ENCODE measurements around the gene SCN4A.
"Not testable (repeated sequence)": the region's sequence is repeated elsewhere in the genome, so short reads cannot be mapped to it uniquely, and the experiment has no call there.

Gene SCN4A

DNA sequence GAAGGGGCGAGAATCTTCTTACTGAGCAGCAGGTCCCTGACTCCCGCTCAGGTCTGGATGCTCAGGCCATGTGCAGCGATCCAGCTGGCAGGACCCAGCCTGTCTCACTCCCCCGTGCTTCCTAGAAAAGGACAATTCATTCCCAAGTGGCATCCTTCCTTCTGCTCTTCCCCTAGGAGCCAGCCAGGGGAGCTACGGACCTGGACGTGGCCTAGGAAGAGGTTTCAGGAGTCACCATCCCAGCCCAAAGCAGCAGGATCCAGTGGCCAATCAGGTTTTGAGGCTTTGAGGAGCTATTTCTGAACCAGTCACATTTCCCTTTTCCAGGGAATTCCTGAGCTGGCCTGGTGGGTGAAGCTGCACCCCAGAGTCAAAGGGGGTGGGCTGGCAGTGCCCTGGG, 32.8 kb downstream of the SCN4A start:
- FAIRE-seq (no peak), DNase-seq (ENCODE audit: insufficient read length, low spot score) (no peak)

DNA sequence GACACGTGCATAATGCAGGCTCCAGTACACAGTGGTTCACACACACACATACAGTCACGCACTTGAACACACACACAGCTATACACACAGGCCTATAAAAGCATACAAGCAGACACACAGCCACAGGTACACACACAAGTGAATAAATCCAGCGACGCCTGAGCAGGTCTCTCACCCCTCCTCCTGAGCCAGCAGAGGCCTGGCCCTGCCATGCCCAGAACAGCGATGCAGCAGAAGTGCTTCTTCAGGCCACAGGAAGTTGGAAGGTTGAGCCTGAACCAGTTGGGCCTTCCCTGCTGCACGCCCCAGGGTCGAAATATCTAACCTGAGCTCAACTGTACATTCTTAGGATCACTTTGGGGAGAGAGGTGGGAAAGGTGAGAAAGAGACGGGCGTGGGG, 33.3 kb downstream of the SCN4A start:
- DNase-seq (ENCODE audit: insufficient read length, low spot score): no peak
- peak; percentile 69 for FAIRE-seq

DNA sequence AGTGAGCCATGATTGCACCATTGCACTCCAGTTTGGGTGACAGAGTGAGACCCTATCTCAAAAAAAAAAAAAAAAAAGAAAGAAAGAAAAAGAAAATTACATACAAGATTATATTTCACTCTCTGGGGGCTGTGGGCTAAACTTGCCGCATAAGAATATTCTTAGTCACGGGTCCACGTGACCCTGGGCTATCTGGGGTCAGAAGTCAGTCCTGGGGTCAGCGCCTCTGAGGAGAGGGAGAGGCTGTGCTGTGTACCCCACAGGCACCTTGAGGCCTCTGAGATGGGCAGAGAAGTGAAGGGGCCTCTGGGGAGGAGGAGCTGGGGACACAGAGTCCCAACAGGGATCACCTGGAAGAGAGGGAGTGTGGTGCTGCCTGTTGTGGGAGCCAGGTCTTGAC, 34.8 kb downstream of the SCN4A start:
- FAIRE-seq (no peak), DNase-seq (ENCODE audit: insufficient read length, low spot score) (no peak)

DNA sequence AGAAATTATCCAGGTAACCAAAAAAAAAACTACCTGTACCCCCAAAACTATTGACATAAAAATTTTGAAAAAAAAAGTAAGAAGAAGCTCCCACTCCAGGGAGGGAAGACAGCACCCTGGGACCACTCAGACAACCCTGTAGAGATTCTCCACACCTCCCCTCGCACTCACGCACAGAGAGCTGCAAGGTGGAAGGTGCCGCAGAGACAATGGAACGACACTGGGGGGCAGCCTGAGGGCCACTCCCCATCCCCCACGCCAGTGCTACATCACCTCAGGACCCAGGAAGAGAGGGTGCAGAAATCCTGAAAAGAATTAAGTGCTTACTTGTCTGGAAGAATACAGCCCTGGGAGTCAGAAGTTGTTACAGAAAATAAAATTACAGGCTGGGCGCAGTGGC, 35.4 kb downstream of the SCN4A start:
- DNase-seq (ENCODE audit: insufficient read length, low spot score) (no peak), FAIRE-seq (no peak)

DNA sequence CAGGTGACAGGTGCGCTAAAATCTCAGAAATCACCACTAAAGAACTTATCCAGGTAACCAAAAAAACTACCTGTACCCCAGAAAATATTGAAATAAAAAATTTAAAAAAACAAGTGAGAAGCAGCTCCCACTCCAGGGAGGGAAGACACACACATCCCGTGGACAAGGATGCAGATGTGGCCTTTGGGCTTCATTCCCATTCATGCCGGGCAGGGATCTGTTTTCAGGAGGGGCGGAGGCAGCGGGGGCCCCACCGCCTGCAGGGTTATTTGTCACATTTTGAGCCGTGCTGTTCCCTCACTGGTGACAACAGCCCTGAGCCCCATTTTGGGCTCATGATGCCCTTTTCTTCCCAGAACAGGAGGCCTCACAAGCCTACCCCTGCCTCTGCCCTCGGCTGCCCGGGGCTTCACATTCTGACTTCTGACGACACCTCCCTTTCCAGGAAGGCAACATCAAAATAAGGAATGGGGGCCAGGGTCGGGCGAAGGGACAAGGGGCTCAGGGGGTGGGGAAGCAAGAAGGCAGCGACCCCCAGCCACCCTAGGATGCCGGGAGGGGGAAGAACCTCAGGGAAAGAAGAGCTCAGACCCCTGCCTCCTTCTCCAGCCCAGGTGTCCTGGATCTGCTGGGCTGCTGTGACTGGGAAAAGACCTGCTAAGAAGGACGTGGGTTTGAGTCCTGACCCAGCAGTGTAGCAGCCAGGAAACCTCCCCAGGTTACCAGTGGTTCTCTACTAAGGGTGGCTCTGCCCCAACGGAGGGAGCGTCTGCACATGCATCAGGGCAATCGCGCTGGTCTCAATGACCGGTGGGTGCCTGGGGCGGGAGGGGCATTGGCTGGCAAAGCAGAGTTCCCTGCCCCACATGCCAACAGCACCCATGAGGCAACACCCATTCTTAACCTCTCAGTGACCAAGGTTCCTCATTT, 38.3 kb downstream of the SCN4A start:
- FAIRE-seq (no peak), DNase-seq (ENCODE audit: insufficient read length, low spot score) (no peak)

DNA sequence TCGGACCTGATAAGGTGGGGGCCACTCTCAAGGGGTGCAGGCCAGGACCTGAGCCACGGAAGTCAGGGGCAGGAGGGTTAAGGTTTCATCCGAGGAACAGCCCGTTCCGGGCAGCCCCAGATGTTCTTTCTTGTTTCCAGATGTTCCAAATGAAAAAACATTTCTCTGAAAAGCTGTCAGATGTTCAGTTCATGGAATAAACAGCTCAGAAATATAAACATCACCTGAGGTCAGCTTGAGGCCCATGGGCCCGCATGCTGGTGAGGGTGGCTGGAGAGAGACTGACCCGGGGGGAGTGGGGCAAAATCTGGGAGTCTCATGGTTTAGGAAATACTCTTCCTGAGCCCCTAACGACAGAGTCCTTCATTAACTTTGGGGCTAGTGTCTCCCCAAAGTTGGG, 39.1 kb downstream of the SCN4A start:
- FAIRE-seq (no peak), DNase-seq (ENCODE audit: insufficient read length, low spot score) (no peak)

DNA sequence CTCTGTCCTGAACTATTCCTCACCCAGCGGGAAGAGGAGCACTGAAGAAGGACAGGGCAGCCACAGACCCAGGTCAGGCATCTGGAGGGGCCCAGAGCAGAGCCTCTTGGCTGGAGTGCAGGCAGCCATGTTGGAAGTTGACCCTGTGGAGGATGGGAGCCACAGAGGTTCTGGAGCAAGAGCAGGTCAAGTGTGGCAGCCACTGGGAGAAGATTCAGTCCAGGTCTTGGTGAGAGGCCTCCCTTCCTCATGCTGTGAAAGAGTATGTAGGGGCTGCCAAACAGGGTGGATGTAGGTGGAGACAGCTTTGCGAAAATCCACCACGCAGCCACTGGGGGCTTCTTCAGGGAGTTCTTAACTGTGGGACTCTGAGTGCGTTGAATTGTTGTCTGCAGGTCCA, 40.0 kb downstream of the SCN4A start:
- DNase-seq (ENCODE audit: insufficient read length, low spot score) (no peak), FAIRE-seq (no peak)

DNA sequence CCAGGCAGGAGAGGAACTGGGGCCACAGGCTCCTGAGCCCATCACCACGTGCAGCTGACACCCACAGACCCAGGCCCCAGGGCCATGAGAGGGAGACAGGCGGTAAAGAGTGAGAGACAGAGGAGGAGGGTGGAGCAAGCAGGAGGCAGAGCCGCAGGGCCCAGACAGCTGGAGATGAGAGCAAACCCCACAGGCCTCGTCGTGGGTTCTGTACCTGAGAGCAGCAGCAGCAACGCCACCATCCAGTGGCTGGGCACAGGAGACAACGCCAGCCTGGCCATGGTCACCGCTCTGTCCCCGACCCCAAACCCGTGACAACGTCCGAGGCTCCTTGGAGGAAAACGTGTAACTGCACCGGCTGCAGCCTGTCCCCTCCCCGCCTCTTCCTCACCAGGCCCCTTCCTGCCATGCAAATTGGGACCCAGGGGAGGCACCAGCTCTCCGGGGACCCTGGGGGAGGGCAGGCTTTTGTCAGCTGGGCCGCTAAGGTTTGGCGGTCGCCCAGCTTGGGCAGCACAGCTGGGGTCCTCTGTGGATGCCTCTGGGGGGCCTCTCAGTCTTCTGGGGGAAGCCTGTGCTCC, 40.6 kb downstream of the SCN4A start, which contains the start of gene CD79B:
Gene CD79B, minus strand, starts transcription at position 351 of the 581 bp plus-strand sequence. Its CDS starts 70 bp downstream, at position 281.
- no peak for DNase-seq (ENCODE audit: insufficient read length, low spot score)
- FAIRE-seq: peak; percentile 57

DNA sequence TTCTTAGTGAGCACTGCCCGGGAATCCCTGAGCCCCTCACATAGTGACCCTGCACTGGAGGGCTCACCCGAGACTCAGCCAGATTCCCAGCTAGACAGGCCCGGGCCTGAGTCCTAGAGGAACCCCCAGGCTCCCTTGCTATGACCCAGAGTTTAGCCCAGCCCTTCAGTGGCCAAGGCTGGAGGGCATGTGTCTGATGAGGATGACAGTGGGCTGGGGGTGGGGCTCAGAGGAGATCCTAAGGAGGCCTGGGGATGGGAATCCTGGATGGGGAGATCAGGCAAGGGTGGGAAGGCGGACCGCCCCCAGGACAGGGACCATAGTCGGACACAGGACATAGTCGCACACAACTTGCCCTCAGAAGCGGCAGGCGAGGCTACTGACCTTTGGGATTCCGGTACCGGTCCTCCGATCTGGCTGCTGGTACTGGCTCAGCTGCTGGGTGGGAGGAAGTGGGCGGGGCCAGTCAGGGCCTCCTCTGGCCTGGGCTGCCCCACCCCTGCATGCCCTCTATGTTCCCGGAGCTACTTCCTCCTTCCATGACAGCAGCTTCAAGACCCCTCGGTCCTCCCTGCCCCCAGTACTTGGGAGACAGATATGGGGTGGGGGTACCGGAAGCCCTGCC, 41.7 kb downstream of the SCN4A start:
- DNase-seq (ENCODE audit: insufficient read length, low spot score) (no peak), FAIRE-seq (no peak)

DNA sequence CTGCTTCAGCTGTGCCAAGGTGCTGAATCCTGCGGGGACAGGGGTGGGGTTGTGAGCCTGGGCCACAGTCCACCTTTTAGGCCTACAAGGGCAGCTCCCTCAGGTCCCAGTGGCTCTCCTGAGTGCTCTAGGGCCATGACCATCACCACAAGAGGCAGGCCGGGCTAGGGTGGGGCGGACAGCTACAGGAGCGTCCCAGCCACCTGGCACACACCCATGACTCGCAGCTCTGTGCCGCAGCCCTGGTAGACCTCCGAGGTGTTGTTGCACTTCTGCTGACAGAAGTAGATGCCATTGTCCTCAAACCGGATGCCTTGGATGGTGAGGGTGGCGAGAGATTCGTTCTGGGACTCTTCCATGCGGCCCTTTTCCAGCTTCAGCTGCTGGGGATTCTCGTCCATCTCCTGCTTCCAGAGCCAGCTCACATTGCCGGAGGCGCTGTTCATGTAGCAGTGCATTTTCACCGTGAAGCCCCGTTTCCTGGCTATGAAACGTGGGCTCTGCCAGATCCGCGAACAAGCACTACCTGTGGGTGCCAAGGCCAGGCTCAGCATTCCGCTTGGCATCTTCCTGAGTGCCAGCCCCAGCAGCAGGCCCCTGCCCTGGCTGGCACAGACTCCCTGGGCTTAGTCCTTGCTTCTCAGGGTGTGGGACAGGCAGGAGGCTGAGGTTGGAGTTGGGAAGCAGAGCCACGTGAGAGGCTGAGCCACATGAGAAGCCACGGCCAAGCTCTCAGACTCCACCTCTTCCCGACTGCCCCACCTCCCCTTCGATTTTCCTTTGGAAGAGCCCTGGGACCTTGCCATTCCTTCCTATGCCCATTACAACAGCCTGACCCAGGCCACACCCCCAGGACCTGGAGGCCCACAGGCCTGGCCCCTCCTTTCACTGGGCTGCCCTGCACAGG, 42.6 kb downstream of the SCN4A start:
- DNase-seq (ENCODE audit: insufficient read length, low spot score) (no peak), FAIRE-seq (peak; percentile 20)

DNA sequence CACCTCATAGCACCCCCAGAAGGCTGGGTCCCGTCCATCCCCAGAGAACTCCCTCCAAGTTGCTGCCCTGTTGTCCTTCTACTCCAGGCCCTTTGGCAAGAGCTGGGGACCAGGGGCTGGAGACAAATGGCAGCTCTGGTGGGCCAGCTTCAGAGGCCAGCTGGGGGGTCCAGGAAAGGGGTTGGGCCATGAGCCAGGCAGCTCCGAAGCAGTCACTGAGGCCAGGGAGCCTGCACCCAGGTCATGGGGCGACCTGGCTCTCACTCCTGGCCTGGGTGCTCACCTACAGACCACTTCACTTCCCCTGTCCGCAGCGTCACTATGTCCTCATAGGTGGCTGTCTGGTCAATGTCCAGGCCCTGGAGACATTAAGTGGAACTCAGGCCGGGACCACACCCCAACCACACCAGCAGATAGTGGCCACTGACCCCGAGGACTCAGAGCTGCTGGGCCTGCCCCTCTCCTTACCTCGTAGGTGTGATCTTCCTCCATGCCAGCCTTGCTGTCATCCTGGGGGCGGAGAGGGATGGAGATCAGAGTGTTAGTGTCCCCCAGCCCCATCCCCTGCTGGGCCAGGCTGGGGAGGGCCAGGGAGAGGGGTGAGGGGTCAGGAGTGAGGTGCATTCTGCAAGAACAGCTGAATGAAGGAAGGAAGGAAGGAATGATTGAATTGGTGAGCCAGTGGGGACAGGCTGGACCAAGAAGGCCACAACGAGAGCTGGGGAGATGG, 43.6 kb downstream of the SCN4A start:
- FAIRE-seq (no peak), DNase-seq (ENCODE audit: insufficient read length, low spot score) (no peak)

DNA sequence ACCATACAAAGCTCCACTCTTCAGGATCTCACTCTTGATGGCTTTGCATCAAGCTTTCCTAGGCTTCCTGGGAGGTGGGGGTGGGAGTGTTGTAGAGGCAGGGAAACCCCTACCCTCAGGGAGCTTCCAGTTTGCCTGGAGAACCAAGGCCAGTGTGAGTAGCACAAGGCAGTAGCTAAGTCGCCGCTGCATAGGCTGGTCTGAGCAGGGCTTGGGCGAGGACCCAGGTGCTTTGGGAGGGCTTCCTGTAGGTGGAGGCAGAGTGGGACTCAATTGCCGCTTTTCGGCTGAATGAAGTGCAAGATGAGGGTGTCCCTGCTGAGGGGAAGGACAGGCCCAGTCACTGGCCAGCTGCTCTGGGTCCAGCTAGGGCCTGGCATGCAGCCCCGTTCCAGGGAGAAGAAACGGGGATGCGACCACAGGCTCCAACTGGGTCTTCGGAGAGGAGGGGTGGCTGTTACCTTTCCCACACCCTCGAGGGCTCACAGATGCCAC, 44.5 kb downstream of the SCN4A start:
- no peak for FAIRE-seq
- no peak for DNase-seq (ENCODE audit: insufficient read length, low spot score)

DNA sequence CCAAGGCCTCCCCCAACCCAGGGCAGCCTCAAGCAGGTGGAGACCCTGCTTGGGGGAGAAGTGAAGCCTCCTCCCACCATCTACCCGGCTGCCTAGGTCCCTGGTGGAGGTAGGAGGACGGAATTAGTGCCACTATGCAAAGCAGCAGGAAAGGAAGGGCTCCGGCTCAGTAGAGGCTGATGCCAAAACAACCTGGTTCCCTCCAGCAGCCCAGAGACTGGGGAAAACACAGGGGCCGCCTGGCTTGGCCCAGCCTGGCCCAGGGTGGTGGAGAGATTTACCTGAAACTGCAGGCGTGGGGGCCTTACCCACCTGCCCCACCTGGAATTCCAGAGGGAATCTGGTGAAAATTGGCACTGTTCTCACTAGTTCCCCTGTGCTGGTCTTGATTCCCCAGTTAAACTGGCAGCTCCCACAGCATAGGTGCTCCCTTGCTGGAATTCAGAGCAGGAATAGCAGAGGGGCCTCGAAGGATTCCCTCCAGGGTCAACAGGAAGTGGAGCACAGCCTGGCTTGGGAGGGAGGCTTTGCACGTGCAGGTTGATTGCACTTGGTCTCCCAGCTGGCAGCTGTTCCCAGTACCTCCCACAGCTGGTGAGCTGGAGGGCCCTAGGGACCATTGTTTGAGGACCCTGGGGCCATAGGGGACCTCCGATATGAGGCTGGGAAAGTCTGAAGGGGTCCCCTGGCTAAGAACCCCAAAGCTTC, 45.1 kb downstream of the SCN4A start:
- FAIRE-seq (no peak), DNase-seq (ENCODE audit: insufficient read length, low spot score) (no peak)

DNA sequence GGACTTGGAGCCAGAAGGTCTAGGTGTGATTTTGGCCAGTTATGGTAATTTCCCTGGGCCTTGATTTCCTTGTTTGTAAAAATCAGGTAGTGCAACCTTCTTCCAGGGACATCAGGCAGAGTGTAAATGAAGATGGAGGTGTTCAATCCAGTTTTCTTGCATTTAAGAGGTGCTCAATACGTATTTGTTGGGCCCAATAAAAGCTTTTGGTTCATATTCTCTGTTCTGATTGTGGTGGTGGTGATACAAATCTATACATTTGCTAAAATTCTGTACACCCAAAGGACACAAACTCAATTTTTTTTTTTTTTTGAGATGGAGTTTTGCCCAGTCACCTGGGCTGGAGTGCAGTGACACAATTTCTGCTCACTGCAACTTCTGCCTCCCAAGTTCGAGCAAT, 46.6 kb downstream of the SCN4A start:
- FAIRE-seq (no peak), DNase-seq (ENCODE audit: insufficient read length, low spot score) (no peak)

DNA sequence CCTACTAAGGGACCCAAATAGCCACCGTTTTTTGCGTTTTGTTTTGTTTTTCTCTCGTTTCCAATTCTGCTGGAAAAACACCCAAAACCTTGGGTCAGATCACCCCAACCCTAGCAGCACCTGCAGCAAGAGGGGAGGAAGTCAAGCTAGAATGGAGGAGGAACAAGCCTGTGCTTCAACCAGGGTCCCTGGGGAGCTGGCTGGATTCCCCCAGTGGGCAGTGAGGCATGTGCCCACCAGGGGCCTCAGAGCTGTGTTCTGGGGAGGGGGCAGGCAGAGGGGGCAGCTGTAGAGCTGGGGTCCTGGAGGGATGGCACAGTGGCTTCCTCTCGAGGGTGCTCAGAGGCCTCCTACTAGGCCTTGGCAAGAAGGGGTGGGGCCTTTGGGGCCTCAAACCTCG, 47.1 kb downstream of the SCN4A start:
- FAIRE-seq (no peak), DNase-seq (ENCODE audit: insufficient read length, low spot score) (no peak)

DNA sequence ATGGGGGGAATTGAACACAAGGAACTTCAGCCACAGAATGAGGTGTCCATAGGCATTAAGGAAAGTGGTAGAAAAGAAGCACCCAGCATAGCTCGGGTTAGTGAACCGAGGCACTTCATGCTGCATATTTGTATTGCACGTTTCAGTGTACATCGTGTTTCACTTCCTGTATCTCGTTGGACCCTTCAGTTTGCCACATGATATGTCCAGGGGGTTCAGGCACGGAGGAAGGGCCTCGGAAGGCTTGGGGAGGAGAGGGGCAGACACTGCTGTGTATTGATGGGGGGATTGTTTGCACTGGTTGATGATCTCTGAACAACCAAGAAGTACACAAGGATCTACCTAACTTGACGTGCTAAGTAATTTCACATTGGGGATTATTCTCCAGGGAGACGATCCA, 50.3 kb downstream of the SCN4A start:
- FAIRE-seq; DNase-seq (ENCODE audit: insufficient read length, low spot score): not testable (repeated sequence)

DNA sequence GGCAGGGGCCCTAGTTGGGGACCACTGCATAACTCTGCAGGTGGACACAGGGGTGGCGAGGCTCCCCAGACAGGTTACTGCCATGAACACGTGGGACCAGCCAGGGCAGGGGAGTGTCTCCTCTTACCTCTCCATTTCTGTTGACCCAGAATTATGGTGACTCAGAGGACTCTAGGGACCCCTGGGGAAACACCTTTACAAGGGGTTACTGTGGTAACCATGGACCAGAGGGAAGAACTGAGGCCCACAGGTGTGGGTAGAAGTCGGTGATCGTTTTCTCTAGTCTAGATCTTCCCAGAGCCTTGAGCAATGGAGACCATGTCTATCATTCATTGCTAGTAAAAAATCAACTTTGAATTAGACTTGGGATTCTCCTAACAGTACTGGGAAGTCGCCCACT, 51.9 kb downstream of the SCN4A start:
- FAIRE-seq: not testable (repeated sequence)

DNA sequence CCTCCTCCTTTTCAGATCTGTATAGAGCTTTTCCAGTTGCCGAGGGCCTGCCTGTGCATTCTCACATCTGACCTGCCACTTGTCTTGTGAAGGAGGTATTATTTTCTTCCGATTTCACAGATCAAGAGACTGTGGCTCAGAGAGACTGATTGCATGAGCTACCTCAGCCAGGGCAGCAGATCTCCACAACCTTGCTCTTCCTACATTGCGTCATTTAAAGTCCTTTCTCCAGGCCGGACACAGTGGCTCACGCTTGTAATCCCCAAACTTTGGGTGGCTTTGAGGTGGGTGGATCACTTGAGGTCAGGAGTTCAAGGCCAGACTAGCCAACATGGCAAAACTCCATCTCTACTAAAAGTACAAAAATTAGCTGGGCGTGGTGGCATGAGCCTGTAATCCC, 52.7 kb downstream of the SCN4A start:
- FAIRE-seq; DNase-seq (ENCODE audit: insufficient read length, low spot score): not testable (repeated sequence)

More for the DNA sequence above, 51.9 kb downstream of the SCN4A start:
- DNase-seq (ENCODE audit: insufficient read length, low spot score): not testable (repeated sequence)

DNA sequence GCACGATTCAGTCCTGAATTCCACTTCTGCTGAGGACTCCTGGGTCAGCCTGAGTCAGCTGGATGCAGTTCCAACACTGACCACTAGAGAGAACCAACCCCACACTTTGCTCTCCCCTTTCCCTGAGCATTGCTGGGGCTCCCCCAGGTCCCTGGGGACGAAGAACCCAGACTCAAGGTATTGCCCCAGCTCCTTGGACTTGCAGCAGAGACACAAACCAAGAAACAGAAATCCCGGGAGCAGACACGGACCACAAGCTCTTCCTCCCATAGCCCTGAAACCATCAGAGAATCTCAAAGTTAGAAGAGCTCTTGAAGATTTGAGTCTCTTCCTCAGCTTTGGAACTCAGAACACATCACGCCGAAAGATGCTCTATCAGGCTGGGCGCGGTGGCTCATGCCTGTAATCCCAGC, 53.4 kb downstream of the SCN4A start:
- peak; percentile 66 for FAIRE-seq
- DNase-seq (ENCODE audit: insufficient read length, low spot score): peak; percentile 88
